T-helper 1 cell treated with Interleukin-12 subunit alpha and Interleukin-12 subunit beta and Interleukin-4 antibody, amounts not matched to agents 30 ng/mL and 1 ng/mL, for 36 hours (primary cell): Measurements from ENCODE around the gene TAF11L8. TPM values are rescaled to one million over a fixed set of nuclear protein-coding genes. Genes with fewer than 3 reads are reported as not detected.
"Not testable (repeated sequence)": the region's sequence is repeated elsewhere in the genome, so short reads cannot be mapped to it uniquely, and the experiment has no call there.

ENCODE experiments used
- intact Hi-C: fragments of 100-400 bp; cut with micrococcal nuclease; formaldehyde crosslinking; loops from one replicate; pipeline ENCODE4 v1.15.1; 2024
- total RNA-seq: library from RNA; stranded (reverse); gene quantifications from 2 replicates; pipeline ENCODE4 v1.2.3, GENCODE V29; 2022

TAF11L8 gene
- not detected in 2 replicates for total RNA-seq

DNA sequence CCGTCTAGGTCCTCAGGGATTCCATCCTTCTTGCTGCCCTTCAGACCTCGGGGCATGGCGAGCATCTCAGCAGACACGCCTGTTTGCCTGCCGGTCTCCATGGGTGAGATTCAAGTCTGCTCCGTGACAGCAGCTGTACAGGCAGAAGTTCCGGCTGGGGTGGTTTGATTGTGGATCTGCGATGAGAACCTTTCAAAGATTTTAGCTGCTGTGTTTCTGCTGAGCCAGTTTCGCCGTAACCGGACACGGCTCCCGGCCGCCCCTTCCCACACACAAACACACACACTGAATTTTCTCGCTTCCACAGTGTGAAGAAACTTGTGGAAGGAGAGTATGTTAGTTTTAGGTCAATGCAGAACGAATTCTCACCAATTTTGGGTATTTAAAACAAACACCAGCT is at the start of gene TAF11L8:
TAF11L8 (minus strand) TSS at position 101 of the 400 bp plus-strand sequence.
- intact Hi-C loops = not testable (repeated sequence)

DNA sequence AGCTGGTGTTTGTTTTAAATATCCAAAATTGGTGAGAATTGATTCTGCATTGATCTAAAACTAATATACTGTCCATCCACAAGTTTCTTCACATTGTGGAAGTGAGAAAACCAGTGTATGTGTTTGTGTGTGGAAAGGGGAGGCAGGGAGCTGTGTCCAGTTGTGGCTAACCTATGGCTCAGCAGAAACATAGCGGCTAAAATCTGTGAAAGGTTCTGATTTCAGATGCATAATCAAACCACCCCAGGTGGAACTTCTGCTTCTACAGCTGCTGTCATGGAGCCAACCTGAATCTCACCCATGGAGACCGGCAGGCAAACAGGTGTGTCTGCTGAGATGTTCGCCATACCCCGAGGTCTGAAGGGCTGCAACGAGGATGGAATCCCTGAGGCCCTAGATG is 43.4 kb upstream of the TAF11L8 start, which contains the start of gene TAF11L14:
TAF11L14 (plus strand) TSS at position 301 of the 400 bp plus-strand sequence.
- intact Hi-C loops = no loop called here

DNA sequence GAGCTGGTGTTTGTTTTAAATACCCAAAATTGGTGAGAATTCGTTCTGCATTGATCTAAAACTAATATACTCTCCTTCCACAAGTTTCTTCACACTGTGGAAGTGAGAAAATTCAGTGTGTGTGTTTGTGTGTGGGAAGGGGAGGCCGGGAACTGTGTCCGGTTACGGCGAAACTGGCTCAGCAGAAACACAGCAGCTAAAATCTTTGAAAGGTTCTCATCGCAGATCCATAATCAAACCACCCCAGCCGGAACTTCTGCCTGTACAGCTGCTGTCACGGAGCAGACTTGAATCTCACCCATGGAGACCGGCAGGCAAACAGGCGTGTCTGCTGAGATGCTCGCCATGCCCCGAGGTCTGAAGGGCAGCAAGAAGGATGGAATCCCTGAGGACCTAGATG is 41.0 kb upstream of the TAF11L8 start, which contains the start of gene TAF11L13:
TAF11L13 (plus strand) TSS at position 301 of the 400 bp plus-strand sequence.
- intact Hi-C loops = not testable (repeated sequence)

DNA sequence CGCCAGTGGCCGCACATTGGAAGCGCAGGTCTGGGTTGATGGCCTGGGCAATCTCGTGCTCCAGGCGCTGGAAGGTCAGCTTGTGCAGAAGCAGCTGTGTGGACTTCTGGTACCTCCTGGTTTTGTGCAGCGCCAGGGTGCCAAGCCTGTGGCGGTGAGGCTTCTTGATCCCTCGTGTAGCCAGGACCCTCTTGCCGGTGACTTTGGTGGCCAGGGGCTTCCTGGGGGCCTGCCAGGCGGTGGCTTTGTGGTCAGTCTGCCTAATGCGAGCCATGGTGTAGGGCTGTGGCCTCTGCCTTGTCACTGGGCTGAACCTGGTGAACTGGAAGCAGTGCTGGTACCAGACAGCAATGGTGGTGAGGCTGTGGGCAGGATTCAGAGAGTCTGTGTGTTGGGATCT is 34.9 kb upstream of the TAF11L8 start:
- intact Hi-C loops = no loop called here

DNA sequence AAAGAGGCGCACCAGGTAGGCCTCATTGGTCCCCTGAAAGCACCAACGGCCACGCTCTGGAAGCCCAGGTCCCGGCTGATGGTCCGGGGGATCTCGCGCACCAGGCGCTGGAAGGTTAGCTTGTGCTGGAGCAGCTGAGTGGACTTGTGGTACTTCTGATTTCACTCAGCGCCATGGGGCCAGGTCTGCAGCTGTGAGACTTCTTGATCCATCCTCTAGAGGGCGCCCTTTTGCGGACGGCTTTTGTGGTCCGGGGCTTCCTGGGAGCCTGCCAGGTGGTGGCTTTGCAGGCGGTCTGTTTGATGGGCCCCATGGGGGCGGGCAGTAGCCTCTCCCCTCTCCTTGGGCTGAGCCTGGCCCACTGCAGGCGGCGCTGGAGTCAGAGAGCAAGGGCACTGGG is 29.9 kb upstream of the TAF11L8 start:
- intact Hi-C loops = no loop called here

DNA sequence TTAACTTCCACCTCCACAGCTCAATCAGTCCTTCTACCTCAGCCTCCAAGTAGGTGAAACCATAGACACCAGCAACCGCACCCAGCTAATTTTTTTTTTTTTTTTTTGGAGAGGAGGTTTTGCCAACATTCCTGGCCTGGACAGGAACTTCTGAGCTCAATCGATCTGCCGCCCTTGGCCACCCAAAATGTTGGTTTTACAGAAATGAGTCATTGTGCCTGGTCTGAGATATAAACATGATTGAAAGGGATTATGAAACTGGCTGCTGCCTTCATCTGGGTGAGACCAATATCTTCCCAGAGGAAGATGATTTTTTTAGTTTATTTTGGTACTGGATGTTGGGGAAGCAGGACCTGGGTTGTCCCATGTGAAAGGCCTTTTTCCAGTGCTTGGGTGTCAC is 28.6 kb upstream of the TAF11L8 start:
- intact Hi-C loops = no loop called here

DNA sequence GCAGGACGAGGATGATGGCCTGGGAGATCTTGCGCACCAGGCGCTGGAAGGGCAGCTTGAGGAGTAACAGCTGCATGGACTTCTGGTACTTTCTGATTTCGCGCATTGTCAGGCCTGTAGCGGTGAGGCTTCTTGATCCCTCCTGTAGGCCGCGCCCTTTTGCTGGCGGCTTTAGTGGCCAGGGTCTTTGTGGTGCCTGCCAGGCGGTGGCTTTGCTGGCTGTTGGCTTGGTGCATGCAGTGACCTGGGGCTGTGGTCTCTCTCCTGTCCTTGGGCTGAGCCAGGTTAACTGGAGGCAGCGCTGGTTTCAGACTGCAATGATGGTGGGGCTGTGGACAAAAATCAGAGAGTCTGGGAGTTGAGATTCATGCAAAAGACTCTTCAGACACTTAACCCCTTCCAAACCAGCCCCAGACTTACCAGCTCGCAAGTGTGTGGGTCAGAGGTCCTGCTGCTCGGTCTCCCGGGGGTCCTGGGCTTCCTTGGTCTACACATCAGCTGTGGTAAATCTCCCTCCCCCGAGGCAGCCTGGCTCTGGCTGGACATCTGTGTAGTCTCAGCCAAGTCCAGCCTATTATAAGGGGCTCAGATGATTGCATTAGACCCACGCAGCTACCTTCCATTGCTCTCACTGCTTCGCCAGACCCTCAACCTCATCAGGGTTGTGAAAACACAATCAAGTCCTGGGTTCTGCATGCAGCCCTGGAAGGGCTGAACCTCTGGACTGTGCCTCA is 24.3 kb upstream of the TAF11L8 start:
- intact Hi-C loops = no loop called here

DNA sequence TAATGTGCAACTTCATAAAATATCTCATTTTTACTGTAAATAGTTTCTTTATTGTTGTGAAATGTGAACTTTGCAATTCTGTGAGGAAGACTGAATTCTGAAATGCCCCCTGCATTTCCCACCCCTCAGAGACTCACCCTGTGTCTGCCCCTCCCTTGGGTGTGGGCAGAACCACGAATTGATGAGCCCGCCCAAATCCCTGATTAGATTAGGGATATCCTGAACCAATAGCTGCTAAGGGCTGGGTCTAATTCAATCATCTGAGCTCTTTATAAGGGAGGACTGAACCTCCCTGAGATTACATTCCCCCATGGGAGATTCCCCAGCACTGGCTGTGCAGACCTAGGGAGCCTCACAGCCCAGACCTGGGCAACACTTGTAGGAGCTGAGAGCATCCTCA is 19.3 kb upstream of the TAF11L8 start, which contains the start of gene TAF11L12:
TAF11L12 (plus strand) TSS at position 301 of the 400 bp plus-strand sequence.
- intact Hi-C loops = not testable (repeated sequence)

DNA sequence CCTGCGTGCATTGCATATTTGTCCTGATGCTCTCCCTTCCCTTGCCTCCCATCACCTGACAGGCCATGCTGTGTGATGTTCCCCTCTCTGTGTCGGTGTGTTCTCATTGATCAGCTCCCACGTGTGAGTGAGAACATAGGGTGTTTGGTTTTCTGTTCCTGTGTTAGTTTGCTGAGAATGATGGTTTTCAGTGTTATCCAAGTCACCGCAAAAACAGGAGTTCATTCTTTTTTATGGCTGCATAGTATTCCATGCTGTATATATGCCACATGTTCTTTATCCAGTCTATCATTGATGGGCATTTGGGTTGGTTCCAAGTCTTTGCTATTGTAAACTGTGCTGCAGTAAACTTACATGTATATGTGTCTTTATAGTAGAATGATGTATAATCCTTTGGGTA is 16.7 kb upstream of the TAF11L8 start:
- intact Hi-C loops = not testable (repeated sequence)

DNA sequence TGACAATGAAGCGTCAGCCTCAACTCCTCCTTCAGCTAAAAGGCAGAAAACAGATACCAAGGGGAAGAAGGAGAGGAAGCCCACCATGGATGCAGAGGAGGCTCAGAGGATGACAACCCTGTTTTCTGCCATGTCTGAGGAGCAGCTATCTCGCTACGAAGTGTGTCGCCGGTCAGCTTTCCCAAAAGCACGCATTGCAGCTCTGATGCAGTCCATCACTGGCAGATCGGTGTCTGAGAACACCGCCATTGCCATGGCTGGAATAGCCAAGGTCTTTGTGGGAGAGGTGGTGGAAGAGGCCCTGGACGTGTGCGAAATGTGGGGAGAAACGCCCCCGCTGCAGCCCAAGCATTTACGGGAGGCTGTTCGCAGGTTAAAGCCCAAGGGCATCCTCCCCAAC is 14.2 kb upstream of the TAF11L8 start:
- intact Hi-C loops = no loop called here

DNA sequence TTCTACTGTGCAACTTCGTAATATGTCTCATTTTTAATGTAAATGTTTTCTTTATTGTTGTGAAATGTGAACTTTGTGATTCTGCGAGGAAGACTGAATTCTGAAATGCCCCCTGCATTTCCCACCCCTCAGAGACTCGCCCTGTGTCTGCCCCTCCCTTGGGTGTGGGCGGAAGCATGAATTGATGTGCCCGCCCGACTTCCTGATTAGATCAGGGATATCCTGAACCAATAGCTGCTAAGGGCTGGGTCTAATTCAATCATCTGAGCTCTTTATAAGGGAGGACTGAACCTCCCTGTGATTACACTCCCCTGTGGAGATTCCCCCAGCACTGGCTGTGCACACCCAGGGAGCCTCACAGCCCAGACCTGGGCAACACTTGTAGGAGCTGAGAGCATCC is 13.1 kb upstream of the TAF11L8 start, which contains the start of gene TAF11L11:
TAF11L11 (plus strand) TSS at position 304 of the 400 bp plus-strand sequence.
- intact Hi-C loops = not testable (repeated sequence)

DNA sequence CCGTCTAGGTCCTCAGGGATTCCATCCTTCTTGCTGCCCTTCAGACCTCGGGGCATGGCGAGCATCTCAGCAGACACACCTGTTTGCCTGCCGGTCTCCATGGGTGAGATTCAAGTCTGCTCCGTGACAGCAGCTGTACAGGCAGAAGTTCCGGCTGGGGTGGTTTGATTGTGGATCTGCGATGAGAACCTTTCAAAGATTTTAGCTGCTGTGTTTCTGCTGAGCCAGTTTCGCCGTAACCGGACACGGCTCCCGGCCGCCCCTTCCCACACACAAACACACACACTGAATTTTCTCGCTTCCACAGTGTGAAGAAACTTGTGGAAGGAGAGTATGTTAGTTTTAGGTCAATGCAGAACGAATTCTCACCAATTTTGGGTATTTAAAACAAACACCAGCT is 7.0 kb upstream of the TAF11L8 start, which contains the start of gene TAF11L10:
TAF11L10 (minus strand) TSS at position 101 of the 400 bp plus-strand sequence.
- intact Hi-C loops = not testable (repeated sequence)

DNA sequence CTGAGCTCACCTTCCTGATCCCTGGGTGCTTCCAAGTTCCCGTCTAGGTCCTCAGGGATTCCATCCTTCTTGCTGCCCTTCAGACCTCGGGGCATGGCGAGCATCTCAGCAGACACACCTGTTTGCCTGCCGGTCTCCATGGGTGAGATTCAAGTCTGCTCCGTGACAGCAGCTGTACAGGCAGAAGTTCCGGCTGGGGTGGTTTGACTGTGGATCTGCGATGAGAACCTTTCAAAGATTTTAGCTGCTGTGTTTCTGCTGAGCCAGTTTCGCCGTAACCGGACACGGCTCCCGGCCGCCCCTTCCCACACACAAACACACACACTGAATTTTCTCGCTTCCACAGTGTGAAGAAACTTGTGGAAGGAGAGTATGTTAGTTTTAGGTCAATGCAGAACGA is 3.5 kb upstream of the TAF11L8 start, which contains the start of gene TAF11L9:
TAF11L9 (minus strand) TSS at position 140 of the 400 bp plus-strand sequence.
- intact Hi-C loops = not testable (repeated sequence)

DNA sequence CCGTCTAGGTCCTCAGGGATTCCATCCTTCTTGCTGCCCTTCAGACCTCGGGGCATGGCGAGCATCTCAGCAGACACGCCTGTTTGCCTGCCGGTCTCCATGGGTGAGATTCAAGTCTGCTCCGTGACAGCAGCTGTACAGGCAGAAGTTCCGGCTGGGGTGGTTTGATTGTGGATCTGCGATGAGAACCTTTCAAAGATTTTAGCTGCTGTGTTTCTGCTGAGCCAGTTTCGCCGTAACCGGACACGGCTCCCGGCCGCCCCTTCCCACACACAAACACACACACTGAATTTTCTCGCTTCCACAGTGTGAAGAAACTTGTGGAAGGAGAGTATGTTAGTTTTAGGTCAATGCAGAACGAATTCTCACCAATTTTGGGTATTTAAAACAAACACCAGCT is 5.1 kb downstream of the TAF11L8 start, which contains the start of gene TAF11L7:
TAF11L7 (minus strand) TSS at position 101 of the 400 bp plus-strand sequence.
- intact Hi-C loops = not testable (repeated sequence)

Other genes starting within 250 kb of the TAF11L8 start
- gene TAF11L2, start 92.7 kb downstream of the TAF11L8 start, total RNA-seq = not detected in 2 replicates
- gene TAF11L3, start 72.6 kb downstream of the TAF11L8 start, total RNA-seq = not detected in 2 replicates
- not detected in 2 replicates for gene TAF11L4, start 69.2 kb downstream of the TAF11L8 start, total RNA-seq
- not detected in 2 replicates for gene TAF11L5, start 65.7 kb downstream of the TAF11L8 start, total RNA-seq
- not detected in 2 replicates for gene TAF11L6, start 62.3 kb downstream of the TAF11L8 start, total RNA-seq
- not detected in 2 replicates for gene TAF11L7, start 5.2 kb downstream of the TAF11L8 start, total RNA-seq
- not detected in 2 replicates for gene TAF11L9, start 3.4 kb upstream of the TAF11L8 start, total RNA-seq
- not detected in 2 replicates for gene TAF11L10, start 6.9 kb upstream of the TAF11L8 start, total RNA-seq
- not detected in 2 replicates for gene TAF11L11, start 13.2 kb upstream of the TAF11L8 start, total RNA-seq
- not detected in 2 replicates for gene TAF11L12, start 19.4 kb upstream of the TAF11L8 start, total RNA-seq
- gene TAF11L13, start 41.1 kb upstream of the TAF11L8 start, total RNA-seq = not detected in 2 replicates
- not detected in 2 replicates for gene TAF11L14, start 43.5 kb upstream of the TAF11L8 start, total RNA-seq